Occipital lobe (tissue), 3 donors: Measurements from ENCODE around the gene DIABLO. TPM values are rescaled to one million over a fixed set of nuclear protein-coding genes. Genes with fewer than 3 reads are reported as not detected.

ENCODE experiments used
- DNase-seq: peaks from one replicate; lab custom pipeline; 2025; lab: John Stamatoyannopoulos, UW
- small RNA-seq: library from RNA; depleted of rRNA; stranded (forward); fragments of <200 nt; gene quantifications from one replicate; pipeline ENCODE3, GENCODE V24; 2014
- total RNA-seq: library from RNA; depleted of rRNA; stranded (reverse); fragments of >200 nt; gene quantifications from one replicate; pipeline ENCODE4 v1.2.3, GENCODE V29; 2014

Gene DIABLO
- total RNA-seq, 1 donor from 2014 or later = 35.7 TPM

DNA sequence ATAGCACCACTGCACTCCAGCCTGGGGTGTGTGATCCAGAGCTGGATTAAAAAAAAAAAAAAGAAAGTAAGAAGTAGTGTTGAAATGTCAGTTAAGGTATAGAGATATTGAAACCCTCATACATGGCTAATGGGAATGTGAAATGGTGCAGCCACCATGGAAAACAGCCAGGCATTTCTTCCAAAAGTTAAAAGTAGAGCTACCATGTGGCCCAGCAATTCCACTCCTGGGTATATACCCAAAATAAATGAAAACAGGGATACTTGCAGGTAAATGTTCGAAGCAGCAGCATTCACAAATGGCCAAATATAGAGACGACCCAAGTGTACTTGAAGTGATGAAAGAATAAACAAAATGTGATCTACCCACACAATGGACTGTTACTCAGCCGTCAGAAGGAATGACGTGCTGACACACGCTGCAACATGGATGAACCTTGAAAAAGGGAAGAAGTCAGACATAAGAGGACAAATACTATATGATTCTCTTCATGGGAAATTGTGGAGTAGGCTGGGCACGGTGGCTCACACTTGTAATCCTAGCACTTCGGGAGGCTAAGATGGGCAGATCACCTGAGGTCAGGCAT lies 67.1 kb downstream of the DIABLO start:
- no peak for DNase-seq

Small RNA genes lying within 50 kb of the gene (small RNA-seq; reads per million reads assigned to genes)
- 0.46 reads per million, percentile 45 among the genes with 10 or more reads in this experiment for gene DIABLO

Other genes starting within 250 kb of the DIABLO start
- gene BCL7A, start 204.2 kb downstream of the DIABLO start, total RNA-seq = 103 TPM
- gene MLXIP, start 147.3 kb downstream of the DIABLO start, total RNA-seq = 7.6 TPM
- not detected for gene IL31, start 51.8 kb downstream of the DIABLO start, total RNA-seq
- 1.2 TPM for gene LRRC43, start 42.9 kb downstream of the DIABLO start, total RNA-seq
- gene B3GNT4, start 22.3 kb downstream of the DIABLO start, total RNA-seq = 7.2 TPM
- 27.1 TPM for gene VPS33A, start 40.4 kb upstream of the DIABLO start, total RNA-seq
- 73.5 TPM for gene CLIP1, start 196.6 kb upstream of the DIABLO start, total RNA-seq